WTC11 (cell line): Measurements from ENCODE around the gene TP53INP2. TPM values are rescaled to one million over a fixed set of nuclear protein-coding genes. Genes with fewer than 3 reads are reported as not detected.

Experiments
- ATAC-seq: fragments of 200-7000 bp; cut with Tn5 transposase; 2 replicates; pipeline ENCODE4 v1.10.0; 2021; ENCODE audit warnings: mild to moderate bottlenecking, moderate library complexity
- CTCF ChIA-PET: fragments of 300-600 bp; sonication (Branson Sonifier 250); formaldehyde crosslinking; loops from one replicate; lab custom pipeline; 2021; ENCODE audit warnings: antibody characterized with exemption; lab: Charles Lee
- POLR2A ChIA-PET: fragments of 350-600 bp; sonication (Branson Sonifier 250); formaldehyde crosslinking; loops from one replicate; lab custom pipeline; 2021; ENCODE audit warnings: antibody characterized with exemption; lab: Charles Lee
- DNase-seq: peaks from one replicate; pipeline ENCODE4 v3.0.0; 2021; ENCODE audit warnings: low spot score
- H3K27ac Mint-ChIP-seq: 2 replicates; pipeline ENCODE4 v1.8.0; 2021; ENCODE audit warnings: mixed read lengths
- H3K27me3 Mint-ChIP-seq: 2 replicates; pipeline ENCODE4 v1.8.0; 2021; ENCODE audit warnings: low read depth, mild to moderate bottlenecking, moderate library complexity, mixed read lengths
- H3K36me3 Mint-ChIP-seq: 2 replicates; pipeline ENCODE4 v1.8.0; 2021; ENCODE audit warnings: mixed read lengths
- H3K4me1 Mint-ChIP-seq: 2 replicates; pipeline ENCODE4 v1.8.0; 2022; ENCODE audit warnings: mixed read lengths
- H3K4me3 Mint-ChIP-seq: 2 replicates; pipeline ENCODE4 v1.8.0; 2021; ENCODE audit warnings: mild to moderate bottlenecking, moderate library complexity, mixed read lengths
- H3K9me3 Mint-ChIP-seq: 2 replicates; pipeline ENCODE4 v1.8.0; 2021; ENCODE audit warnings: mixed read lengths
- ELF4 ChIP-seq: sonication (generic); formaldehyde crosslinking; IDR thresholded peaks from 2 replicates; pipeline ENCODE4 v1.8.1; 2022; ENCODE audit warnings: low read depth, mild to moderate bottlenecking, moderate library complexity, missing genetic modification reagents
- EMX1 ChIP-seq: fragments of 250-450 bp; sonication (Bioruptor Pico); IDR thresholded peaks from 2 replicates; pipeline ENCODE4 v1.8.0; 2021; ENCODE audit warnings: mild to moderate bottlenecking
- ESRRA ChIP-seq: sonication (generic); formaldehyde crosslinking; IDR thresholded peaks from 2 replicates; pipeline ENCODE4 v1.8.1; 2022; ENCODE audit warnings: mild to moderate bottlenecking, missing genetic modification reagents, borderline replicate concordance
- ETV6 ChIP-seq: sonication (generic); formaldehyde crosslinking; IDR thresholded peaks from 2 replicates; pipeline ENCODE4 v1.8.1; 2022; ENCODE audit warnings: mild to moderate bottlenecking, missing genetic modification reagents
- GRHL2 ChIP-seq: fragments of 250-450 bp; sonication (Bioruptor Pico); IDR thresholded peaks from 2 replicates; pipeline ENCODE4 v1.8.0; 2022; ENCODE audit warnings: mild to moderate bottlenecking, moderate library complexity; ENCODE audit not compliant: insufficient replicate concordance, severe bottlenecking
- GTF2I ChIP-seq: fragments of 250-450 bp; sonication (Bioruptor Pico); conservative IDR thresholded peaks from 2 replicates; pipeline ENCODE4 v1.4.0; 2021; ENCODE audit warnings: mild to moderate bottlenecking
- JAZF1 ChIP-seq: fragments of 250-450 bp; sonication (Bioruptor Pico); IDR thresholded peaks from 2 replicates; pipeline ENCODE4 v1.9.0; 2021; ENCODE audit warnings: moderate library complexity, mild to moderate bottlenecking, inconsistent platforms
- MXD4 ChIP-seq: fragments of 250-450 bp; sonication (Bioruptor Pico); IDR thresholded peaks from 2 replicates; pipeline ENCODE4 v1.8.0; 2021; ENCODE audit warnings: mild to moderate bottlenecking, moderate library complexity, borderline replicate concordance
- NFATC4 ChIP-seq: fragments of 250-450 bp; sonication (Bioruptor Pico); IDR thresholded peaks from 2 replicates; pipeline ENCODE4 v1.9.0; 2021; ENCODE audit warnings: mild to moderate bottlenecking
- NFYB ChIP-seq: sonication (generic); formaldehyde crosslinking; conservative IDR thresholded peaks from 2 replicates; pipeline ENCODE4 v1.8.0; 2022; ENCODE audit warnings: low read depth, missing genetic modification reagents
- NR1H2 ChIP-seq: sonication (generic); formaldehyde crosslinking; IDR thresholded peaks from 2 replicates; pipeline ENCODE4 v1.9.0; 2021; ENCODE audit warnings: mild to moderate bottlenecking, moderate library complexity, missing genetic modification reagents
- NR2C2 ChIP-seq: sonication (generic); formaldehyde crosslinking; IDR thresholded peaks from 2 replicates; pipeline ENCODE4 v1.8.0; 2022; ENCODE audit warnings: mild to moderate bottlenecking, missing genetic modification reagents
- OVOL2 ChIP-seq: fragments of 250-450 bp; sonication (Bioruptor Pico); IDR thresholded peaks from 2 replicates; pipeline ENCODE4 v1.9.0; 2021; ENCODE audit warnings: mild to moderate bottlenecking, borderline replicate concordance
- TCF7 ChIP-seq: sonication (generic); formaldehyde crosslinking; IDR thresholded peaks from 2 replicates; pipeline ENCODE4 v1.8.0; 2022; ENCODE audit warnings: mild to moderate bottlenecking, low read depth, missing genetic modification reagents, moderate library complexity
- TEAD4 ChIP-seq: sonication (generic); formaldehyde crosslinking; IDR thresholded peaks from 2 replicates; pipeline ENCODE4 v1.8.0; 2022; ENCODE audit warnings: mild to moderate bottlenecking, missing genetic modification reagents
- ZNF121 ChIP-seq: sonication (generic); formaldehyde crosslinking; IDR thresholded peaks from 2 replicates; pipeline ENCODE4 v1.8.0; 2023; ENCODE audit warnings: missing genetic modification reagents
- ZNF138 ChIP-seq: sonication (generic); formaldehyde crosslinking; conservative IDR thresholded peaks from 2 replicates; pipeline ENCODE4 v1.8.1; 2022; ENCODE audit warnings: mild to moderate bottlenecking, moderate library complexity, missing genetic modification reagents
- ZNF396 ChIP-seq: fragments of 250-450 bp; sonication (Bioruptor Pico); IDR thresholded peaks from 2 replicates; pipeline ENCODE4 v1.8.0; 2021; ENCODE audit warnings: mild to moderate bottlenecking, moderate library complexity, borderline replicate concordance
- ZNF423 ChIP-seq: fragments of 250-450 bp; sonication (Bioruptor Pico); IDR thresholded peaks from 2 replicates; pipeline ENCODE4 v2.1.2; 2022; ENCODE audit warnings: mild to moderate bottlenecking, moderate library complexity
- ZNF671 ChIP-seq: fragments of 250-450 bp; sonication (Bioruptor Pico); IDR thresholded peaks from 2 replicates; pipeline ENCODE4 v1.8.0; 2021; ENCODE audit warnings: mild to moderate bottlenecking
- total RNA-seq: library from RNA; stranded (reverse); gene quantifications from 3 replicates; pipeline ENCODE4 v1.2.3, GENCODE V29; 2021
- TF ChIP-seq, protein P1 (sequence below): fragments of 250-450 bp; sonication (Bioruptor Pico); IDR thresholded peaks from 2 replicates; pipeline ENCODE4 v1.9.0; 2021; ENCODE audit warnings: mild to moderate bottlenecking
- TF ChIP-seq, protein P2 (sequence below): sonication (generic); formaldehyde crosslinking; IDR thresholded peaks from 2 replicates; pipeline ENCODE4 v1.8.0; 2022; ENCODE audit warnings: mild to moderate bottlenecking, missing genetic modification reagents
- TF ChIP-seq, protein P3 (sequence below): sonication (generic); formaldehyde crosslinking; IDR thresholded peaks from 2 replicates; pipeline ENCODE4 v1.8.0; 2022; ENCODE audit warnings: mild to moderate bottlenecking, missing genetic modification reagents
- TF ChIP-seq, protein P4 (sequence below): sonication (generic); formaldehyde crosslinking; IDR thresholded peaks from 2 replicates; pipeline ENCODE4 v1.8.1; 2023; ENCODE audit warnings: mild to moderate bottlenecking, missing genetic modification reagents

Gene TP53INP2
- total RNA-seq, 1 experiment from 2014 or later = 4.3 TPM

DNA sequence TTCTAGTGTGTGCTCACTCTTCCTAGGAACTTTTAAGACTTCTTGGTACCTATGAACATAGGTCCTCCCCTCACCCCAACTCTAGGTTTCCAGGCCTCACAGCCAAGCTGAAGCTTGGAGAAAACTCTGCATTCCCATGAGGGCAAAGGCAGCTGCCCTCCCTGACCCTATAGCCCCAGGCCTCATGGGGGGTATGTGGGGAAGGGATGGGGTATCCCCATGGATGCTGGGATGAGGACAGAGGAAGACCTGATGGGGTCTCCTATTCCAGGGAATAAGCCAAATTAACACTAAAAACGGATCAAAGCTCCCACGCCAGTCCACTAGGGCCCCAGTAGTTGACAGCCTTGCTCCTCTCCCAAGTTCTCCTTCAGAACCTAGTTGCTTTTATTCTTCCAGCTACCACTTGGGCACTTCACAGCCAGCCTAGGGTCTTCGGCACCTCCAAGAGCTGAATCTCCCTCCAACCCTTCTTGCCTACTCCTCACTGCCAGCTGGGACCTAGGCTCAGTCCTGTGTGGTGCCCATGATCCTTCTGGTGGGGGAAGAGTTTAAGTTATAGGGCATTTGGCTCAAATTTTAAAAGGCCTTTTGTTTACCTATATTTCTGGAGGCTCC, 7.8 kb downstream of the TP53INP2 start:
- peaks cover 39% of the 10 kb centered on the region for H3K27me3 Mint-ChIP-seq
- TF ChIP-seq OVOL2 (CRISPR knock-in tag) = no peak
- TF ChIP-seq GTF2I (CRISPR knock-in tag) = no peak
- TF ChIP-seq NR2C2 (CRISPR knock-in tag) = no peak
- no peak for TF ChIP-seq ETV6 (CRISPR knock-in tag)
- no peak for TF ChIP-seq ESRRA (CRISPR knock-in tag)
- TF ChIP-seq TCF7 (CRISPR knock-in tag) = no peak
- TF ChIP-seq ZNF423 (CRISPR knock-in tag) = no peak
- no peak for TF ChIP-seq GRHL2
- no peak for TF ChIP-seq NFATC4 (CRISPR knock-in tag)
- no peak for TF ChIP-seq ZNF671 (CRISPR knock-in tag)
- TF ChIP-seq MXD4 = no peak
- TF ChIP-seq NFYB (CRISPR knock-in tag) = no peak
- peaks cover 10% of the 10 kb centered on the region for H3K4me1 Mint-ChIP-seq
- H3K36me3 Mint-ChIP-seq = no peaks in the 10 kb centered on the region
- H3K27ac Mint-ChIP-seq = no peak overlapping the region
- ATAC-seq (no peak), DNase-seq (no peak)
- CTCF ChIA-PET = interaction anchor here (1.4 to 3.9 kb wide), 2 partner anchors 58 to 399 kb away, joined by 4 to 17 read pairs; no protein-coding TSS in a partner anchor
- no peaks in the 10 kb centered on the region for H3K9me3 Mint-ChIP-seq
- POLR2A ChIA-PET = interaction anchor here (0.8 kb wide), 1 partner anchor 150 kb away, joined by 3 read pairs; no protein-coding TSS in a partner anchor
- no peak overlapping the region for H3K4me3 Mint-ChIP-seq

DNA sequence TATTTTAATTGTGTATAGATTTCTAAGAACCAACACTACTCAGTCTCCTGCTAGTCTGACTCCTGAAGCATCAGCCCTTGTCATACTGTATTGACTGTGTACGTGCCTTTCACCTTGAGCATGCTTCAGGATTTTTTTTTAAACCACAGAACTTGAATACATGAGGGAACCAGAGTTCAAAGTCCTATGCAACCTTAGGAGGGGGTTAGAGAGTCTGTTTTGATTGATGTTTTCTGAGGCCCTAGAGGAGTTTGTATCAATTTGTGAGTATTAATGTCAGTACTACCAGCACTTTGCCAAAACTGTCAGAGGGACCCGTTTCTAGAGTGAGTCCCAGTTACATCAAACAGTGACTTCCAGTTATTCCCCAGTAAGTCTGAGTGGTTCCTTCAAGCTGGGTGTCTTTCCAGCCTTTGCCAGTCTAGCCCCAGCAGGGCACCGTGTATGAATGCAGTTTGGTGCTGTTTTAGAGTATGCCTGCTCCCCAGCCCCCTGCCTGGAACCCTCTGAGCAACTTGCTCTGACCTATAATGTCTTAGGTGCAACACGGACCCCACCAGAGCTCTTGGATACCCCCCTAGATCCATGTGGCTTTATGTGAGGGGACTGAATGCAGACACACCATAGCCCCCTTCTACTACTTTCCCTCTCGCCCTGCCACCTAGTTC, 8.5 kb downstream of the TP53INP2 start:
- no peaks in the 10 kb centered on the region for H3K36me3 Mint-ChIP-seq
- no peak for ATAC-seq
- POLR2A ChIA-PET = no interaction called here
- TF ChIP-seq TCF7 (CRISPR knock-in tag) (no peak), JAZF1 (CRISPR knock-in tag) (no peak), ETV6 (CRISPR knock-in tag) (no peak), TEAD4 (CRISPR knock-in tag) (no peak), ZNF138 (CRISPR knock-in tag) (no peak), NR1H2 (CRISPR knock-in tag) (no peak), ELF4 (CRISPR knock-in tag) (no peak), ZNF396 (CRISPR knock-in tag) (no peak), EMX1 (CRISPR knock-in tag) (no peak), OVOL2 (CRISPR knock-in tag) (no peak), MXD4 (no peak), ZNF121 (CRISPR knock-in tag) (no peak)
- TF ChIP-seq, protein P1, sequence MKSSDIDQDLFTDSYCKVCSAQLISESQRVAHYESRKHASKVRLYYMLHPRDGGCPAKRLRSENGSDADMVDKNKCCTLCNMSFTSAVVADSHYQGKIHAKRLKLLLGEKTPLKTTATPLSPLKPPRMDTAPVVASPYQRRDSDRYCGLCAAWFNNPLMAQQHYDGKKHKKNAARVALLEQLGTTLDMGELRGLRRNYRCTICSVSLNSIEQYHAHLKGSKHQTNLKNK (CRISPR knock-in tag) = no peak
- TF ChIP-seq, protein P2, sequence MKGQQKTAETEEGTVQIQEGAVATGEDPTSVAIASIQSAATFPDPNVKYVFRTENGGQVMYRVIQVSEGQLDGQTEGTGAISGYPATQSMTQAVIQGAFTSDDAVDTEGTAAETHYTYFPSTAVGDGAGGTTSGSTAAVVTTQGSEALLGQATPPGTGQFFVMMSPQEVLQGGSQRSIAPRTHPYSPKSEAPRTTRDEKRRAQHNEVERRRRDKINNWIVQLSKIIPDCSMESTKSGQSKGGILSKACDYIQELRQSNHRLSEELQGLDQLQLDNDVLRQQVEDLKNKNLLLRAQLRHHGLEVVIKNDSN (CRISPR knock-in tag) = no peak
- TF ChIP-seq, protein P3, sequence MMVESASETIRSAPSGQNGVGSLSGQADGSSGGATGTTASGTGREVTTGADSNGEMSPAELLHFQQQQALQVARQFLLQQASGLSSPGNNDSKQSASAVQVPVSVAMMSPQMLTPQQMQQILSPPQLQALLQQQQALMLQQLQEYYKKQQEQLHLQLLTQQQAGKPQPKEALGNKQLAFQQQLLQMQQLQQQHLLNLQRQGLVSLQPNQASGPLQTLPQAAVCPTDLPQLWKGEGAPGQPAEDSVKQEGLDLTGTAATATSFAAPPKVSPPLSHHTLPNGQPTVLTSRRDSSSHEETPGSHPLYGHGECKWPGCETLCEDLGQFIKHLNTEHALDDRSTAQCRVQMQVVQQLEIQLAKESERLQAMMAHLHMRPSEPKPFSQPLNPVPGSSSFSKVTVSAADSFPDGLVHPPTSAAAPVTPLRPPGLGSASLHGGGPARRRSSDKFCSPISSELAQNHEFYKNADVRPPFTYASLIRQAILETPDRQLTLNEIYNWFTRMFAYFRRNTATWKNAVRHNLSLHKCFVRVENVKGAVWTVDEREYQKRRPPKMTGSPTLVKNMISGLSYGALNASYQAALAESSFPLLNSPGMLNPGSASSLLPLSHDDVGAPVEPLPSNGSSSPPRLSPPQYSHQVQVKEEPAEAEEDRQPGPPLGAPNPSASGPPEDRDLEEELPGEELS = no peak
- TF ChIP-seq, protein P4, sequence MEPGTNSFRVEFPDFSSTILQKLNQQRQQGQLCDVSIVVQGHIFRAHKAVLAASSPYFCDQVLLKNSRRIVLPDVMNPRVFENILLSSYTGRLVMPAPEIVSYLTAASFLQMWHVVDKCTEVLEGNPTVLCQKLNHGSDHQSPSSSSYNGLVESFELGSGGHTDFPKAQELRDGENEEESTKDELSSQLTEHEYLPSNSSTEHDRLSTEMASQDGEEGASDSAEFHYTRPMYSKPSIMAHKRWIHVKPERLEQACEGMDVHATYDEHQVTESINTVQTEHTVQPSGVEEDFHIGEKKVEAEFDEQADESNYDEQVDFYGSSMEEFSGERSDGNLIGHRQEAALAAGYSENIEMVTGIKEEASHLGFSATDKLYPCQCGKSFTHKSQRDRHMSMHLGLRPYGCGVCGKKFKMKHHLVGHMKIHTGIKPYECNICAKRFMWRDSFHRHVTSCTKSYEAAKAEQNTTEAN = no peak
- TF ChIP-seq, all 79 proteins: peak for 0
- CTCF ChIA-PET = interaction anchor here (3.9 kb wide), 1 partner anchor 57 kb away, joined by 17 read pairs; no protein-coding TSS in a partner anchor
- Mint-ChIP-seq H3K4me1 (peaks cover 10% of the 10 kb centered on the region), H3K27ac (no peak overlapping the region), H3K4me3 (no peak overlapping the region), H3K27me3 (peaks cover 36% of the 10 kb centered on the region), H3K9me3 (no peaks in the 10 kb centered on the region)
- DNase-seq = no peak
